Measurements from ENCODE around the gene SLC43A2.
"Not testable (repeated sequence)": the region's sequence is repeated elsewhere in the genome, so short reads cannot be mapped to it uniquely, and the experiment has no call there.

Gene SLC43A2

DNA sequence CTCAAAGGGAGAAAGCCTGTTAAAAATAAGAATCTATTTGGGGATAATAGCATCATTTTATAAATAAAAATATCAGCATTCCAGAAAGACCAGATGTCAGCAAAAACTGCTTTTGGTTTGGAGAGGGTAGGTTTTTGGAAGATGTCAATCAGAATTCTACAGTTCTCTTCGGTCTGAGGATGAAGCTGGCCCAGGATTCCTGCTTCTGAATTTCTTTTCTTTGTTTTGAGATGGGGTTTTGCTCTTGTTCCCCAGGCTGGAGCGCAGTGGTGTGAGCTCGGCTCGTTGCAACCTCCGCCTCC, 35.1 kb downstream of the SLC43A2 start:
- no peak overlapping the region for H3K4me3 ChIP-seq (ENCODE audit: low read length)
- no peak for DNase-seq (ENCODE audit: low read depth, low spot score)

DNA sequence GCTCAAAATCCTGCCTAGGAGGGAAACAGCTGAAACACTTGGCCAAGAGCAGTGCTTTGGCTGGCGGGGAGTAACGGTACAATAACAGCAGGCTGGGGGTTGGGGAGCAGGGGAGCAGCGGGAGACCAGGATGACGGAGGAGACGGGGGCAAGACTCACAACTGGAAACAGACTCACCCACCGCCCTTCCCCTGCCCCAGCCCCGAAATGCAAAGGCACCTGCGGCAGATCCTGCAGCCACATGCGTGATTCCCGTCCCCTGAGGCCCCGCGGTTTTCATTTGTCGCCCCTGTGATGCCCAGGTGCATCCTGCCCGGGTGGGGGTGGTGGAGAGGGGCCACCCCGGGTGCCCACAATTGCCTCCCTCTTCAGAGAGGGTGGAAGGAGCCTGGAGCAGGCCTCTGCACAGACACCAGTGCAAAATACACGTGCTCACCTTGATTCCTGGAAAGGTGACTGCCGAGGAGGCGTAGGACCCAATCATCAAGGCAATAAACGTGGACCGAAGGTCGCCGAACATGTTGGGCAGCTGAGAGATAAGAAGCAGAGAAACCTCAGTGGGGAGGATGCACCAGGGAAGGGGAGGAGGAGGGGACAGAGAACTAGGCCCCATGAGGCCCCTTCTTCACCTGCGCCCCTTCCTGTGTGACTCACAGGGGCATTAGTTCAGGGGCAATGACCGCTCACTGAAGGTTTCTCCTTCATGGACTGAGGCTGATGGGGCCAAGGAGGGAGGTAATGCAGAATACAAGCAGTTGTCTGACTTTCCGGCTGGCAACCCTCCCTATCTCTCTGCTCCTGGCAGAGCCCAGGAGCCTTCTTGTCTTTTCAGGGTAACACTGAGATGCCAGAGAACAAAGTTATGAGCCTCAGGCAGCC, 35.6 kb downstream of the SLC43A2 start:
- peak; percentile 96 for DNase-seq (ENCODE audit: low read depth, low spot score)
- peak overlapping the region; percentile 45 for H3K4me3 ChIP-seq (ENCODE audit: low read length)

DNA sequence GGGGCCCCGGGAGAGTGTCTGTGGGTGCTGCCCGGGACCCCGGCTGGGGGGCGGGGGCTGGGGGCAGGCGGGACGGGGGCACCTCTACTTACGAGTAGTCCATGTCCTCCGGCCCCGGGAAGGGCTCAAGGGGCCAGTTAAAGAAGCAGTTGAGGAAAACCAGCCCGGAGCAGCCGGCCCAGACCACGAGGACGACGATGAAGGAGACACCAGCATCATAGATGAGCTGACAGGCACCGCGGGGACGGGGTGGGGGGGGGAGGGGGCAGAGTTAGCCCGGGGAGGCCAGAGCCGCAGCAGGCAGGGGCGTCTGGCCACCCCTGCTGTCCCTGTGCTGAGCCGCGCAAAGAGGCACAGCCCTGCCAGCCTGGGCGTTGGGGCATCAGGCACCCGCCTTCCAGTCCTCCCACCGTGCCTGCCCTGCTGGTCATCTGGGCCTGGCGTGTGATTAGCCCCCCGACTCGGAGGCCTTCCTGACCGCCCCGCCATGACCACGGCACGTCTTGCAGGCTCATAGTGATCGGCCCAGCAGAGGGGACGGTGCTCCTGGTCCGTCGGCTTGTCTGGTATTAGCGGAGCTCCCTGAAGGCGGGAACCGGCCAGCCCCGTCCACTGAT, 37.1 kb downstream of the SLC43A2 start:
- H3K4me3 ChIP-seq (ENCODE audit: low read length), result no peak overlapping the region
- DNase-seq (ENCODE audit: low read depth, low spot score), result no peak

DNA sequence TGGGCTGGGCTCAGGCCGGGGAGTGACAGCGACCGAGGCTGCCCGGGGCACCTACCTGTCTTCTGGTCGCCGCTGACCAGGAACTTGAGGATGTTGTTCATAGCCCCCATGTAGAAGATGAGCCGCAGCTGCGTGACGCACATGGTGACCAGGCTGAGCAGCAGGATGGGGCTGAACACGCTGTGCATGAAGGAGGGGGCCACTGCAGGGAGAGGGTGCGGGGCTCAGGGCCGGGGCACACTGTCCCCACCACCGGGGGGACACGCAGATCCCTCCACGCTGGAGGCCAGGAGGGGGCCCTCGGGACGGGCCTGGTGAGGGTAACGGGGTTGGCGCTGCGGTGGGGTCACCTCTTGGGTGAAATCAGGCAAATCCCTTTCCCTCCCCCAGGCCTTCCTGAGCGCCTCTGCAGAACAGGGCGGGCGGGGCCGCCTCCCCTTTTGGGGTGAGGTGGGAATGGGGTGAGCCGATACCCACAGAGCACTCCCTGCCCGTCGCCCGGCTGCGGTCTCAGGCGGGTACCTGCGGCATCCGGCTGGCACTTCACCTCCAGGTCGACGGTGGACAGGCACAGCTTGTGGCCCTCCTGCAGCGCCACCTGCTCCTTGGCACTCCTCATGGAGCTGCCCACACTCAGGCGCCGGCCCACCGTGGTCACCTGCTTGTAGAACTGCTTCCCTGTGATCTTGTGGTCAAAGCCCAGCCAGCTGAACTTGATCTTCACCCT, 37.7 kb downstream of the SLC43A2 start:
- H3K4me3 ChIP-seq (ENCODE audit: low read length), result no peak overlapping the region

DNA sequence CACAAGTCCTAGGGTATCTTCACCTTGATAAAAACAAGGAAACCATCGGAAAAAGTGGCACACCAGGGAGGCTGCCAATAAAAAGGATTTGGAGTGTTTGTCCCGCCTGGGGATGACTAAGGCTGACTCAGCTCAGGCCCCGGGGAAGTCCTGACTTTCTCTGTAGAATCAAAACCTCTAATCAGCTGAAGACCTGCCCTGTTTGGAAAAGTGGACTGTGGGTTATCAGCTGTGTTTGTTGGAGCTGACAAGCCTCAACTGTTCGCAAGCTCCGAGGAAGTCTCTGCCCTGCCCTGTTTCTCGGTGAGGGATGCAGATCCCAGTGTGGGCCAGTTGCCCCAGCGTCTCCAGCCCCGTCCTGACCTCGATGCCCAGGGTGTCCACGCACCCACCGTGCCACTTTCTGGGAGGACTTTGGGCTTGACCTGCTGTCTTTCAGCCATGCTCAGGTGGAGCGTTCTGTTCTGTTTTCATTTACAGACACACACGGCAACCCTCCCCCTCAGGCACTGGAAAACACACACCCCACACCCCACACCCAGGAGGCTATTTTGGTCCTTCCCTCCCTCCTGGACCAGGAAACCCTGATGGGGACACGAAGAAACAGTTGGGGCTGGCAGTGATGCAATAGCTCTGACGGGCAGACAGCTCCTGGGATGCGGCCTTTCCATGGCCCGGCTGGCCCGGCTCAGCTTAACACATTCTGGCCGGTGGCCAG, 38.4 kb downstream of the SLC43A2 start:
- no peak for DNase-seq (ENCODE audit: low read depth, low spot score)
- no peak overlapping the region for H3K4me3 ChIP-seq (ENCODE audit: low read length)

More for the DNA sequence above, 37.7 kb downstream of the SLC43A2 start:
- DNase-seq (ENCODE audit: low read depth, low spot score), result no peak

DNA sequence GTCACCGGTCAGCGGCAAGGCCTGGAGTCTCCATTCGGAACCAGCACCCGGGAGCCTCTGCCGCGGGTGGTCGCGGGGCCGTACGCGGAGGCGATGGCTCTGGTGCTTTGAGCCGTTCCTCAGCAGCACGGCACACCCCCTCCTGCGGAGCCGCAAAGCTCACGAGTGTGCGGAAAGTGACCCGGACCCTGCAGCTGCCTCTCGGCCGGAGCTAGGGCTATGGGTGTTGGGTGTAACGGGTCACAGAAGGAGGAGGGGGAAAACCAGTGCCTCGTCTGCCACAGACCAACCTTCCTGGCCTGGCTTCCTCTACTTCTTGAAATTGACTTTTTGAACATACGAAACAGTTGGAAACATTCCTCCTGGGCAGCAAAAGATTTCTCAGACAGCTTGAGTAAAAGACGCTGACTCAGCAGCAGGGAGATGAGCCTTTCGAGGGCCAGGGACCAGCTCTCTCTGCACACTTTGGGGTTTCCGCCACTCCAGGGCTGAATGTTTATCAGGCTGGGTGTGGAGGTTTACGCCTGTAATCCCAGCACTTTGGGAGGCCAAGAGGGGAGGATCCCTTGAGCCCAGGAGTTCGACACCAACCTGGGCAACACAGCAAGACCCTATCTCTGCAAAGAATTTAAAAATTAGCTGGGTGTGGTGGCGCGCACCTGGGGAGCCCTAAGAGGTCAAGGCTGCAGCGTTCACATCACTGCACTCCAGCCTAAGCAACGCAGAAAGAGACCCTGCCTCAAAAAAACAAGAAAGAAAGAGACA, 39.6 kb downstream of the SLC43A2 start:
- DNase-seq (ENCODE audit: low read depth, low spot score), result no peak
- H3K4me3 ChIP-seq (ENCODE audit: low read length), result no peak overlapping the region

DNA sequence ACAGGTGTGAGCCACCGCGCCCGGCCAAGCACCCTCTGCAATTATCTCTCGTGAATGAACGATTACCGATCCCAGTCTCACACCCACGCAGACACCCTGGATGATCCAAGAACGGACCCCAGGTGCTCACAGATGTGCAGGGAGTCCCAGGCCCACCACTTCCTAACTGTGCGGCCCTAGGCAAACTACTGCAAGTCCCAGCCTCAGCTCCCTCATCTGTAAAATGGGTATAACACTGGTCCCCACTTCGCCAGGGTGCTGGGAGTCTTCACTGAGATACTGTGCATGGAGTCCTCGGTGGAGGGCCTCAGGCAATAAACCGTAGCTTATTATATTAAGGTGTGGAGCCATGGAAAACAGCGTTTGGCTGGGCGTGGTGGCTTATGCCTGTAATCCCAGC, 44.5 kb downstream of the SLC43A2 start:
- H3K4me3 ChIP-seq (ENCODE audit: low read length), result no peak overlapping the region
- no peak for DNase-seq (ENCODE audit: low read depth, low spot score)

DNA sequence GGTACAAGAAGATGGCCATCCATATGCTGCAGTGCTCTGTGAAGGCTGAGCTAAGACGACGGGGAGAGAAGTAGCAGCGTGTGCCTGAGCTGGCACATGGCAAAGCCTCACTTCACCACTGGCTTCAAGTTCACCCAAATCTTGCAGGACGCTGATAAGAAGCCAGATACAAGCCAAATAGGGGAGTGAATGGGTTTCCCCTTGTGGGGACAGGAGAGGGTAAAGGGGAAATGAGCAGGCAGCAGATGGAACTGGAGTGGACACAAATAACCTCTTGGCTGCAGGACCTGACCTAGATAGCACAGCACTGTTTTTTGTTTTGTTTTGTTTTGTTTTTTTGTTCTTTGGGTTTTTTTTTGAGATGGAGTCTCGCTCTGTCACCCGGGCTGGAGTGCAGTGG, 45.1 kb downstream of the SLC43A2 start:
- H3K4me3 ChIP-seq (ENCODE audit: low read length), result no peak overlapping the region
- no peak for DNase-seq (ENCODE audit: low read depth, low spot score)

DNA sequence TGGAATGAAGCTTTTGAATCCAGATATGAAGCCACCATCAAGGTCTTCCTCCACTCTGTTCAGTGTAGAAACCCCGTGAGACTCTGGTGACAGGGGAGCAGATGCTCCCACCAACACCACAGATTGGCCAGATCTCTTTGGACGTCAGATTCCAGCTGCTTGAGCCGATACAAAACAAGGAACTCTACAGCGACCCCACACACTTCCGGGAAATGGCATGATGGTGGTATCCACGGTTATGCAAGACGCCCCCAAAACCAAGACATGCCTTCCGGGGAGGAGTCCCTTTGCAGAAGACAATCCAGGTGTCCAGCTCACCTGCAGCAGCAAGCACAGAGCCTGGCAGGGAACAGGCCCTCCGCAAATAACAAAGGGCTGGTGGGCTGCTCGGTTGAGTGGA, 46.3 kb downstream of the SLC43A2 start:
- DNase-seq (ENCODE audit: low read depth, low spot score), result peak; percentile 77

DNA sequence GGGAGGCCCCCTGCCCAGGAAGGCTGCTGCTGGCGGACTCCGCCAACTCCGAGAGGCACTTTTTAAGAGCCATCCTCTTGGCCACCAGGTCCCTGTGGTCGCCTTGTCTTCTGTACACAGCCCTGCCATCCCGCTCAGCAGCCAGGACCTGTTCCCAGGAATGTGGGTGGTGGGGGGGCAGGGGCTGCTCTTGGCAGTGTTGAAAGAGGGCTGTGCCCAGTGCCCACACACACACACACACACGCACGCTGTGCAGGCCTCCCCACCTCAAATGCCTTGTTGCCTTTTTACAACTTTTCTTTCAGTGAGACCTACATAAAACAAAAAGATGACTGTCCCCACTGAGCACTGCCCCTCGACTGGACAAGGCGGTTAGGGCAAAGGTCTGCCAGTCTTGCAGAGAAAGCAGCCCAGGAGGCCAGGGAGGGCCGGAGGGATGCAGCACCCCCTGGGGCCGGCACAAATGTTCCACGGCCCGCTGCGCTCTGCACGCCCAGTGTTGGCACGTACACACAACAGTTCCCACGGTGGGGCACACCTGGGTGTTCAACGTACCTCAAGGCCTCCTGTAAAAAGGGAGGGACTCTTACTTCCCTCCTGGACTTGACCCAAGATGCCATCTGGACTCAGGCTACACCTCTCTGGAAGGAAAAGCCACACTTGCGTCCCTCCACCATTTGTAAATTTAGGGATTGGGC, 47.5 kb downstream of the SLC43A2 start:
- no peak overlapping the region for H3K4me3 ChIP-seq (ENCODE audit: low read length)
- no peak for DNase-seq (ENCODE audit: low read depth, low spot score)

More for the DNA sequence above, 46.3 kb downstream of the SLC43A2 start:
- peak overlapping the region; percentile 18; the same call in 1 of the 2 replicates for H3K4me3 ChIP-seq (ENCODE audit: low read length)

DNA sequence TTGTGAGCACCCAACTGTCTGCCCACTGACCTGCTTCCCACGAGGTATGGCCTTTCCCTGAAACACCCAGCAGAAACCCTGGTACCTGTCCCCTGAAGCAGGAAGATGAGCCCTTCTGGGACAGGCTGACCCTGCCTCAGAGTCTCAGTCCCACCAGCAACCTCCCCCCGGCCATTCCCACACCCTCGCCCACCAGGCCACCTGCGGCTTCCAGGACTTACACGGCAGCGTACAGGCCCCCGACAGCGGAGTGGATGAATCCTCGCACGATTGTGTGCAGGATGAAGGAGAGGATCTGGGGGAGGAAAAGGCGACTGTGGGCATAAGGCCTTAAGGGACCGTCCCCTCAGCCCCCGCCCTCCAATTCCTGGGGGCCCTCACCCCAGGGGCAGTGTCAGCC, 50.6 kb downstream of the SLC43A2 start:
- no peak for DNase-seq (ENCODE audit: low read depth, low spot score)
- no peak overlapping the region for H3K4me3 ChIP-seq (ENCODE audit: low read length)

DNA sequence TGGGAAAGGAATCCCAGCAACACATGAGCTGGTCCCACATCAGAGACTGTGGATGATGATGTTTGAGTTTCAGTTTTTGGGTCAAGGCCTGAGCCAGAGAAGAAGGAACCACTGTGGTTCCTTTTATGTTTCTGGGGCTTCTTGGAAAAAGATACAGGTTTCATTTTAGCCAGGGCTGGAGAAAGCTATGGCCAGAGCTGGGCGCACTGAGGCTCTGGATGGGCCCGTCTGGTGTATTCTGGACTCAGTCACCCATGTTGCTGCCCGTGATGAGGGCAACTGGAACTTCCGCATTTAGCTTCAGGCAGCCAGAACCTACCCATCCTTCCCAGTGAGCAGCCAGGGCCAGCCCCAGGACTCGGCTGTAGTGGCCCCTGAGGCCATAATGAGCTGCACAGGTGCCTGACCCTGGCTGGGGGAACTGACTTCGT, 51.0 kb downstream of the SLC43A2 start:
- no peak for DNase-seq (ENCODE audit: low read depth, low spot score)
- no peak overlapping the region for H3K4me3 ChIP-seq (ENCODE audit: low read length)

DNA sequence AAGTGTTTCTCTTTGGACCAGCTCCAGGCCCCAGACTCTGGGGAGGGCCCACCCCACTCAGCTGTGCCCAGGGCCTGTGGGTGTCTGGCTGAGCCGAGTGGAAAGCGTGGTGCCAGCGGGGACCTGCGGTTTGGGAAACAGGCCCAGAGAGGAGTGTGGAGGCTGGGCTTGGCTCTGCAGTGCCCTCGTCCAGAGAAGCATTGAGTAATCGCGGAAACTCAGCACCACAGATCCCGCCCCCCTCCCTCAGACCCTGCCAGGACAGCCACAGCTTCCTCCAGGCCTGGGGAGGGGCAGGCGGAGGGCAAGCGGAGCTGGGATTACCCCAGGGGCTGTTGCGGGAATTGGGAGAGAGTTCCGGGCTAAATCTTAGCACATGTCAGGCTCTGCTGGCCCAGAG, 51.5 kb downstream of the SLC43A2 start:
- DNase-seq (ENCODE audit: low read depth, low spot score), result no peak
- H3K4me3 ChIP-seq (ENCODE audit: low read length), result no peak overlapping the region

DNA sequence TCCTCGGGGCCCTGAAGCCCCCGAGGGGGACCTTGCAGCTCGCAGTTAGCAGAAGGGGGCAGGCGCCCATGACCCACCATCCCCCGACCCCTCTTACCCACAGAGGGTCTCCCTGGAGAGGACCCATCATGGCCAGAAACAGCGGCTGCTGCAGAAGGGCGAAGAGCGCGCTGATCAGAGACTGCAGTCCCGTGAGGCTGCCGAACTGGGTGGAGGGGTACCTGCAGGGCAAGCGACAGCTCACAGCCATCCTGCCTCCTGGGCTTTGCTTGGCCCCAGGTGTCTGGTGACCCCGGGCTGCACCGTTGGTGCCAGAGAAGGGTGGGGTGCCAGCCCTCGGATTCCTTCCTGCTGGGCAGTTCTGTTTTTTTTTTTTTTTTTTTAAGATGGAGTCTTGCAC, 52.1 kb downstream of the SLC43A2 start:
- no peak for DNase-seq (ENCODE audit: low read depth, low spot score)

DNA sequence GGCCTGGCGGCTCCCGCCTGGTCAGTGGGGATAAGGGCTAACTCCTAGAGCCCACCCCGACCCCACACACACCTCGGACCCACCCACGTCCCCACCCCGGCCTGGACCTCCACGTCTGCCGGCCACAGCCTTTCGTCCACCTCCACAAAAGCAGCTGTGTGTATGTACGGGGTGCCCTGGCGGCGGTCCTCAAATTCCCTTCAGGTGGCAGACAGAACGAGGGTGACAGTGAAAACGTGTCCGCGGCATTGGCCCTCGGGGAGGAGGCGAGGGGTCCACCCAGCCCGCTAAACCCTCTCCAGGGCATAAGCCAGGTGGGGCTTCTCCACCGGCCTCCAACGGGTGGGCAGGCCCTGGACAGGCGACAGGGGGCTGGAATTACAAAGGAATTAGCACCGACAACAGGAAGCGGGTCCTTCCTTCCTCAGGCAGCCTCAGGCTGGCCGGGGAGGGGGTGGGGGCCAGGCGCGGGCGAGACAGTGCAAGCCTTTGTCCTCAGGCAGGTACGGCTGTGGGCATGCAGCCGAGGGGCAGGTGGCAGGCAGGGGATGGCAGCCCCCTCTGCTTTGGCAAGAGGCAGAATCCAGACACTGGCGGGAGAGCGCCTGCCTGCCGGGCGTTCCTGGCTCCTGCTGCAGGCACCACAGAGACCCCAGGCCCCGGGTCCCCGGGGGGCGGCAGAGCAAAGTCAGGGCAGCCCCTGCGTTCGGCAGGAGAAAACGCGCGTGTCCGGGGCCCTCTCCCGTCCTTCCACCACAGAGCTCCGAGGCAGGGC, 53.8 kb downstream of the SLC43A2 start:
- no peak for DNase-seq (ENCODE audit: low read depth, low spot score)
- no peak overlapping the region for H3K4me3 ChIP-seq (ENCODE audit: low read length)

More for the DNA sequence above, 52.1 kb downstream of the SLC43A2 start:
- no peak overlapping the region for H3K4me3 ChIP-seq (ENCODE audit: low read length)

DNA sequence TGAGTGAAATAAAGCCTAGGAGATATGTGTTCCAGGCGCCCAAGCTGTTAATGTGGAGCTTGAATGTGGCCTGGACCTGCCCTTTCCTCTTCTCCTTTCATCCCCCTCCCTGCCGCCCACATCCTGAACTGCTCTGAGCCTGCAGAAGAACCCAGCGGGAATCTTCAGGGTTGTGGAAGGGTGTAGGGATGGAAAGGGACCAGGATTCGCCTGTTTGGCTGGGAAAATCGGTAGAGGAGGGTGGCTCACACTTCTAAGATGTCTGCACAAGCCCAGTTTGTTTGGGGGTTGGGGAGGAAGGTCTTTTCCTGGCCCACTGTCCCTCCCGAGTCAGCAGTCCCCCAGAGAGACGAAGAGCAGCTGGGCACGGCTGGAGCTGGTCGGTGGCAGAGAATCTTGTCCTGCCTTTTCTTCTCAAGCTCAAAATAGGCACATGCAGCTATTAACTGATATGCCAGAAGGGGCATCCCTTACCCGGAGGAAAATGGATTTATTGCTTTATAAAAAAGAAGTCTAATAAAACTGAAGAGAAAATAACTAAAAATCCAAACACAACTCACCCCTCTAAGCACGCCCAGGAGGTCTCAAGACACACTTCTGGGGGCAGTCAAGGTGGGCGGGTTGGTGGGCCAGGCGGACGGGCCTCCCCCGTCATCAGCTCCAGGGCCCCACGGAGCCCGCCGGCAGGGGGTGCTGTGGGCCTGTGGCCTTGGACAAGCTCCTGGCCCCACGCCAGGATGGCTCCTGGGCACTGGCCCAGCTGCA, 54.5 kb downstream of the SLC43A2 start:
- DNase-seq (ENCODE audit: low read depth, low spot score), result no peak

DNA sequence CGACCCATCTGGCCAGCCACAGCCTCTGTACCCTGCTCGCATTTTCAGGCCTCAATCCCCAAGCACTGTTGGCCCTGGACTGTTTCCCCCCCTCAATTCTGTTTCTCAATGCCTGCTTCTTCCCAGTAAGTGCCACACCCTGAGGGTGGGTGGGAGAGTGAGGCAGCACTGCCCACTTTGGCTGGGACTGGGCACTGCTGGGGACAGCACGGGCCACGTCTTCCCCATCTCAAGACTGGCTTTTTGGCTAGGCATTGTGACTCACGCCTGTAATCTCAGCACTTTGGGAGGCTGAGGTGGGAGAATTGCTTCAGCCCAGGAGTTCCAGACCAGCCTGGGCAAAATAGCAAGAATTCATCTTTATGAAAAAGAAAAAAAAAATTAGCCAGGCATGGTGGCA, 56.0 kb downstream of the SLC43A2 start:
- not testable (repeated sequence) for H3K4me3 ChIP-seq (ENCODE audit: low read length); DNase-seq (ENCODE audit: low read depth, low spot score)

More for the DNA sequence above, 54.5 kb downstream of the SLC43A2 start:
- no peak overlapping the region for H3K4me3 ChIP-seq (ENCODE audit: low read length)
